Neuronal stem cell (in vitro differentiated cells): ENCODE results near the gene PPM1L.

Source experiments
- DNase-seq: peaks from one replicate; pipeline ENCODE4 v3.0.0-alpha.2; 2013; ENCODE audit warnings: low spot score
- H2AFZ ChIP-seq: one replicate; pipeline ENCODE4 v1.6.1; 2013; ENCODE audit warnings: mild to moderate bottlenecking, low read length, inconsistent platforms
- H2AK5ac ChIP-seq: 2 replicates; pipeline ENCODE4 v1.6.1; 2013; ENCODE audit warnings: low read depth, mild to moderate bottlenecking, inconsistent platforms, low read length, moderate library complexity, mixed read lengths
- H2BK120ac ChIP-seq: 2 replicates; pipeline ENCODE4 v1.6.1; 2013; ENCODE audit warnings: low read depth, mild to moderate bottlenecking, inconsistent platforms, low read length, moderate library complexity, mixed read lengths
- H2BK12ac ChIP-seq: one replicate; pipeline ENCODE4 v1.6.1; 2013; ENCODE audit warnings: low read length, inconsistent platforms
- H2BK15ac ChIP-seq: 2 replicates; pipeline ENCODE4 v1.6.1; 2013; ENCODE audit warnings: mild to moderate bottlenecking, low read length, inconsistent platforms, mixed read lengths
- H2BK5ac ChIP-seq: one replicate; pipeline ENCODE4 v1.6.1; 2013; ENCODE audit warnings: inconsistent platforms, mild to moderate bottlenecking, low read length, moderate library complexity
- H3K14ac ChIP-seq: one replicate; pipeline ENCODE4 v1.6.1; 2013; ENCODE audit warnings: low read length, inconsistent platforms
- H3K18ac ChIP-seq: 2 replicates; pipeline ENCODE4 v1.6.1; 2013; ENCODE audit warnings: low read length, inconsistent platforms
- H3K23ac ChIP-seq: 2 replicates; pipeline ENCODE4 v1.6.1; 2013; ENCODE audit warnings: low read depth, mild to moderate bottlenecking, mixed read lengths, low read length, inconsistent platforms; ENCODE audit not compliant: poor library complexity
- H3K27ac ChIP-seq: replicated peaks from 3 replicates; pipeline ENCODE4 v1.5.1; 2013; ENCODE audit warnings: low read length, inconsistent platforms
- H3K27me3 ChIP-seq, 3 experiments: 2 replicates each; pipeline ENCODE4 v1.6.1; 2013; ENCODE audit warnings: low read length in 3 of 3, mild to moderate bottlenecking in 2 of 3, inconsistent platforms in 1 of 3, low read depth in 1 of 3, mixed read lengths in 1 of 3, moderate library complexity in 1 of 3; ENCODE audit not compliant: control insufficient read depth in 3 of 3, insufficient read depth in 3 of 3
- H3K36me3 ChIP-seq, 2 donors: replicated peaks in 1 of 2; 2 replicates each; pipeline ENCODE4 v1.6.1; 2013; ENCODE audit warnings: low read length in 2 of 2; ENCODE audit not compliant: control insufficient read depth in 2 of 2, insufficient read depth in 2 of 2
- H3K4ac ChIP-seq: 2 replicates; pipeline ENCODE4 v1.6.1; 2013; ENCODE audit warnings: inconsistent platforms, mild to moderate bottlenecking, low read length, moderate library complexity
- H3K4me1 ChIP-seq, 2 donors: 1 replicate in 1 of 2; 2 replicates in 1 of 2; pipeline ENCODE4 v1.6.1; 2013; ENCODE audit warnings: low read length in 2 of 2, low read depth in 1 of 2; ENCODE audit not compliant: control insufficient read depth in 2 of 2, insufficient read depth in 1 of 2
- H3K4me2 ChIP-seq: one replicate; pipeline ENCODE4 v1.6.1; 2013; ENCODE audit warnings: mild to moderate bottlenecking, low read length, inconsistent platforms; ENCODE audit not compliant: insufficient read depth, poor library complexity, severe bottlenecking
- H3K4me3 ChIP-seq, 2 donors: 2 replicates each; pipeline ENCODE4 v1.5.1; 2013; ENCODE audit warnings: low read length in 2 of 2, mild to moderate bottlenecking in 2 of 2, inconsistent platforms in 1 of 2, moderate library complexity in 1 of 2
- H3K79me1 ChIP-seq: one replicate; pipeline ENCODE4 v1.6.1; 2013; ENCODE audit warnings: low read depth, mild to moderate bottlenecking, inconsistent platforms, low read length, moderate library complexity
- H3K9ac ChIP-seq: one replicate; pipeline ENCODE4 v1.6.1; 2013; ENCODE audit warnings: mild to moderate bottlenecking, low read depth, low read length, inconsistent platforms; ENCODE audit not compliant: poor library complexity
- H3K9me3 ChIP-seq, 2 donors: replicated peaks in 1 of 2; 2 replicates each; pipeline versions ENCODE3 to v1.6.1; 2013; ENCODE audit warnings: low read length in 2 of 2, mild to moderate bottlenecking in 2 of 2, inconsistent platforms in 1 of 2, low read depth in 1 of 2, mixed read lengths in 1 of 2, moderate library complexity in 1 of 2; ENCODE audit not compliant: control insufficient read depth in 2 of 2, insufficient read depth in 1 of 2
- H4K8ac ChIP-seq: one replicate; pipeline ENCODE4 v1.6.1; 2013; ENCODE audit warnings: low read depth, mild to moderate bottlenecking, inconsistent platforms, low read length, moderate library complexity
- H4K91ac ChIP-seq: one replicate; pipeline ENCODE4 v1.6.1; 2013; ENCODE audit warnings: low read length, low read depth, mild to moderate bottlenecking, inconsistent platforms; ENCODE audit not compliant: poor library complexity
- WGBS, 2 donors: extraction: QIAGEN DNeasy Blood & Tissue Kit; methylation state at CpG; one replicate each; pipeline ENCODE4 v1.1.7; 2013; ENCODE audit warnings: missing lambda C conversion rate in 2 of 2, mixed read lengths in 1 of 2; ENCODE audit not compliant: insufficient read length in 2 of 2, insufficient replicate concordance in 1 of 2; ENCODE audit errors: extremely low coverage in 2 of 2; 5-methylcytosine and 5-hydroxymethylcytosine counted together

The PPM1L gene

GRCh38 chr3:160885791-160886286, 129.8 kb downstream of the PPM1L start:
- Histone ChIP-seq H3K4ac (no peak overlapping the region), H2BK15ac (no peak overlapping the region), H2BK12ac (no peak overlapping the region), H3K4me1 (peaks cover 8% of the 10 kb centered on the region in 2 donors), H3K18ac (peak overlapping the region; percentile 29), H2BK120ac (no peak overlapping the region), H3K14ac (peak overlapping the region; percentile 44), H2BK5ac (no peak overlapping the region), H3K36me3 (no peaks in the 10 kb centered on the region), H3K27me3 (no peaks in the 10 kb centered on the region), H3K4me2 (no peak overlapping the region), H2AK5ac (no peak overlapping the region), H3K4me3 (no peak overlapping the region), H3K79me1 (no peaks in the 10 kb centered on the region), H4K91ac (no peak overlapping the region), H2AFZ (no peak overlapping the region), H3K9ac (no peak overlapping the region), H3K23ac (no peak overlapping the region), H3K9me3 (peaks cover 0 to 4% of the 10 kb centered on the region in 2 donors), H4K8ac (no peak overlapping the region), H3K27ac (no peak overlapping the region)
- no peak for DNase-seq
- WGBS, 2 donors, result no CpG with 5 or more reads among the region's 5 CpGs

GRCh38 chr3:160886421-160886820, 130.4 kb downstream of the PPM1L start:
- Histone ChIP-seq H3K27me3 (no peaks in the 10 kb centered on the region), H2BK120ac (no peak overlapping the region), H4K91ac (no peak overlapping the region), H3K4me2 (no peak overlapping the region), H2BK12ac (no peak overlapping the region), H3K9ac (no peak overlapping the region), H3K79me1 (no peaks in the 10 kb centered on the region), H3K4me1 (peaks cover 8% of the 10 kb centered on the region in 2 donors), H3K27ac (no peak overlapping the region), H3K23ac (no peak overlapping the region), H3K9me3 (peaks cover 0 to 4% of the 10 kb centered on the region in 2 donors), H2BK15ac (no peak overlapping the region), H2BK5ac (no peak overlapping the region), H3K18ac (no peak overlapping the region), H3K36me3 (no peaks in the 10 kb centered on the region), H3K14ac (no peak overlapping the region), H3K4ac (no peak overlapping the region), H2AK5ac (no peak overlapping the region), H4K8ac (no peak overlapping the region), H2AFZ (no peak overlapping the region), H3K4me3 (no peak overlapping the region)
- no peak for DNase-seq
- whole genome bisulfite sequencing, 2 donors, result no CpG with 5 or more reads among the region's 4 CpGs

- peaks cover 0 to 3% of the 10 kb centered on the region in 2 donors for H3K9me3 ChIP-seq
- H3K4me1 ChIP-seq, result no peaks in the 10 kb centered on the region
- no peak overlapping the region for H3K27ac ChIP-seq
- no peak overlapping the region for H2BK120ac ChIP-seq
- H3K79me1 ChIP-seq, result no peaks in the 10 kb centered on the region
- DNase-seq, result no peak
- no peak overlapping the region for H3K4me3 ChIP-seq
- no peak overlapping the region for H3K9ac ChIP-seq
- H2BK15ac ChIP-seq, result no peak overlapping the region
- no peak overlapping the region for H4K91ac ChIP-seq
- H3K4me2 ChIP-seq, result no peak overlapping the region
- H2AFZ ChIP-seq, result no peak overlapping the region
- no peak overlapping the region for H3K23ac ChIP-seq
- no peak overlapping the region for H3K18ac ChIP-seq
- no peak overlapping the region for H3K14ac ChIP-seq
- H4K8ac ChIP-seq, result no peak overlapping the region
- H2AK5ac ChIP-seq, result no peak overlapping the region
- H2BK5ac ChIP-seq, result no peak overlapping the region
- H3K36me3 ChIP-seq, result no peaks in the 10 kb centered on the region
- H2BK12ac ChIP-seq, result no peak overlapping the region
- no peaks in the 10 kb centered on the region for H3K27me3 ChIP-seq
- no peak overlapping the region for H3K4ac ChIP-seq
Measured at GRCh38 chr3:160893207-160893606, 137.2 kb downstream of the PPM1L start.

GRCh38 chr3:160904691-160905090, 148.7 kb downstream of the PPM1L start:
- Histone ChIP-seq H3K79me1 (no peaks in the 10 kb centered on the region), H2BK15ac (no peak overlapping the region), H3K18ac (no peak overlapping the region), H3K4ac (no peak overlapping the region), H3K27ac (no peak overlapping the region), H4K8ac (no peak overlapping the region), H3K4me2 (no peak overlapping the region), H2BK12ac (no peak overlapping the region), H2AK5ac (no peak overlapping the region), H3K4me1 (no peaks in the 10 kb centered on the region), H3K14ac (no peak overlapping the region), H3K36me3 (no peaks in the 10 kb centered on the region), H3K9ac (no peak overlapping the region), H3K27me3 (no peaks in the 10 kb centered on the region), H3K9me3 (peaks cover 0 to 4% of the 10 kb centered on the region in 2 donors), H3K23ac (no peak overlapping the region), H2BK5ac (no peak overlapping the region), H2BK120ac (no peak overlapping the region), H2AFZ (no peak overlapping the region), H4K91ac (no peak overlapping the region), H3K4me3 (no peak overlapping the region)
- no CpG with 5 or more reads among the region's 2 CpGs for WGBS, 2 donors
- DNase-seq, result no peak
